ENCODE measurements around the gene CCDC171.

CCDC171 gene

GRCh38 chr9:15999422-16000339, 446.8 kb downstream of the CCDC171 start:
- DNase-seq (ENCODE audit: low read depth in 2 of 2) = no peak

GRCh38 chr9:16000811-16001210, 448.0 kb downstream of the CCDC171 start:
- no peak for DNase-seq (ENCODE audit: low read depth in 2 of 2)

- no peak for DNase-seq (ENCODE audit: low read depth in 2 of 2)
Measured at GRCh38 chr9:16001856-16002255, 449.0 kb downstream of the CCDC171 start.

- DNase-seq (ENCODE audit: low read depth in 2 of 2) = no peak
Measured at GRCh38 chr9:16002816-16003215, 450.0 kb downstream of the CCDC171 start.

GRCh38 chr9:16003785-16004184, 450.9 kb downstream of the CCDC171 start:
- no peak for DNase-seq (ENCODE audit: low read depth in 2 of 2)

GRCh38 chr9:16004613-16005012, 451.8 kb downstream of the CCDC171 start:
- no peak for DNase-seq (ENCODE audit: low read depth in 2 of 2)

GRCh38 chr9:16010221-16010620, 457.4 kb downstream of the CCDC171 start:
- no peak for DNase-seq (ENCODE audit: low read depth in 2 of 2)

- DNase-seq (ENCODE audit: low read depth in 2 of 2) = no peak
Measured at GRCh38 chr9:16012621-16013020, 459.8 kb downstream of the CCDC171 start.

- DNase-seq (ENCODE audit: low read depth in 2 of 2) = no peak
Measured at GRCh38 chr9:16013366-16013765, 460.5 kb downstream of the CCDC171 start.

- no peak for DNase-seq (ENCODE audit: low read depth in 2 of 2)
Measured at GRCh38 chr9:16013826-16014225, 461.0 kb downstream of the CCDC171 start.

- no peak for DNase-seq (ENCODE audit: low read depth in 2 of 2)
Measured at GRCh38 chr9:16022228-16022627, 469.4 kb downstream of the CCDC171 start.

- DNase-seq (ENCODE audit: low read depth in 2 of 2) = no peak
Measured at GRCh38 chr9:16023446-16023845, 470.6 kb downstream of the CCDC171 start.
